ENCODE measurements around the gene GALNT1.

DNA sequence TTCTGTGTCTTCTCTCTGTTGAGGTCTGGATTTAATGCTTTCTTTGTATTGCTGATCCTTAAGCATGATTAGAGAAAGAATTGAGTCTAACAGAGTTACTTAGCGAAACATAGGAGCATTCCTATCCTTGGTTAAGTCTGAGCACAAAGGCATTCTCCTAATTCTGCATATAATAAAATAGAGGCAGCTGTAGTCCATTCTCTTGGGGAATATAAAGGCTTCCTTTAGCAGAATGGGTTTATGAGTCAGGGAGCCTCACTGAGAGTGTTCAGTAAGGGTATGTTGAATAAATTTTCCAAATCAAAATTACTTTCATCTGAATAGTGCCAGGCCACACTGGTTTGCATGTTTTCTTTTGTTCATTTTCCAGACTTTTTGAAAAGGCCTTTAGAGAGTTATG is 101.5 kb downstream of the GALNT1 start:
- TF ChIP-seq, protein P1, sequence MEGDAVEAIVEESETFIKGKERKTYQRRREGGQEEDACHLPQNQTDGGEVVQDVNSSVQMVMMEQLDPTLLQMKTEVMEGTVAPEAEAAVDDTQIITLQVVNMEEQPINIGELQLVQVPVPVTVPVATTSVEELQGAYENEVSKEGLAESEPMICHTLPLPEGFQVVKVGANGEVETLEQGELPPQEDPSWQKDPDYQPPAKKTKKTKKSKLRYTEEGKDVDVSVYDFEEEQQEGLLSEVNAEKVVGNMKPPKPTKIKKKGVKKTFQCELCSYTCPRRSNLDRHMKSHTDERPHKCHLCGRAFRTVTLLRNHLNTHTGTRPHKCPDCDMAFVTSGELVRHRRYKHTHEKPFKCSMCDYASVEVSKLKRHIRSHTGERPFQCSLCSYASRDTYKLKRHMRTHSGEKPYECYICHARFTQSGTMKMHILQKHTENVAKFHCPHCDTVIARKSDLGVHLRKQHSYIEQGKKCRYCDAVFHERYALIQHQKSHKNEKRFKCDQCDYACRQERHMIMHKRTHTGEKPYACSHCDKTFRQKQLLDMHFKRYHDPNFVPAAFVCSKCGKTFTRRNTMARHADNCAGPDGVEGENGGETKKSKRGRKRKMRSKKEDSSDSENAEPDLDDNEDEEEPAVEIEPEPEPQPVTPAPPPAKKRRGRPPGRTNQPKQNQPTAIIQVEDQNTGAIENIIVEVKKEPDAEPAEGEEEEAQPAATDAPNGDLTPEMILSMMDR (IDR thresholded peaks at IDR 0.05; ENCODE audit: low read depth, low read length), result no peak
- TF ChIP-seq POLR2A (IDR thresholded peaks at IDR 0.05; ENCODE audit: extremely low read depth, insufficient read length), result no peak
- TF ChIP-seq, protein P2, sequence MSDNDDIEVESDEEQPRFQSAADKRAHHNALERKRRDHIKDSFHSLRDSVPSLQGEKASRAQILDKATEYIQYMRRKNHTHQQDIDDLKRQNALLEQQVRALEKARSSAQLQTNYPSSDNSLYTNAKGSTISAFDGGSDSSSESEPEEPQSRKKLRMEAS (IDR thresholded peaks at IDR 0.05; ENCODE audit: low read depth, low read length), result no peak
